HG03575 (cell line): ENCODE data around the gene CEBPZ.

Source experiments
- ATAC-seq: cut with Tn5 transposase; IDR thresholded peaks from one replicate; pipeline ENCODE4 v1.9.1; 2021; ENCODE audit not compliant: unreplicated experiment, insufficient number of reproducible peaks, low FRiP score; ENCODE audit errors: extremely low read depth

Gene CEBPZ, protein sequence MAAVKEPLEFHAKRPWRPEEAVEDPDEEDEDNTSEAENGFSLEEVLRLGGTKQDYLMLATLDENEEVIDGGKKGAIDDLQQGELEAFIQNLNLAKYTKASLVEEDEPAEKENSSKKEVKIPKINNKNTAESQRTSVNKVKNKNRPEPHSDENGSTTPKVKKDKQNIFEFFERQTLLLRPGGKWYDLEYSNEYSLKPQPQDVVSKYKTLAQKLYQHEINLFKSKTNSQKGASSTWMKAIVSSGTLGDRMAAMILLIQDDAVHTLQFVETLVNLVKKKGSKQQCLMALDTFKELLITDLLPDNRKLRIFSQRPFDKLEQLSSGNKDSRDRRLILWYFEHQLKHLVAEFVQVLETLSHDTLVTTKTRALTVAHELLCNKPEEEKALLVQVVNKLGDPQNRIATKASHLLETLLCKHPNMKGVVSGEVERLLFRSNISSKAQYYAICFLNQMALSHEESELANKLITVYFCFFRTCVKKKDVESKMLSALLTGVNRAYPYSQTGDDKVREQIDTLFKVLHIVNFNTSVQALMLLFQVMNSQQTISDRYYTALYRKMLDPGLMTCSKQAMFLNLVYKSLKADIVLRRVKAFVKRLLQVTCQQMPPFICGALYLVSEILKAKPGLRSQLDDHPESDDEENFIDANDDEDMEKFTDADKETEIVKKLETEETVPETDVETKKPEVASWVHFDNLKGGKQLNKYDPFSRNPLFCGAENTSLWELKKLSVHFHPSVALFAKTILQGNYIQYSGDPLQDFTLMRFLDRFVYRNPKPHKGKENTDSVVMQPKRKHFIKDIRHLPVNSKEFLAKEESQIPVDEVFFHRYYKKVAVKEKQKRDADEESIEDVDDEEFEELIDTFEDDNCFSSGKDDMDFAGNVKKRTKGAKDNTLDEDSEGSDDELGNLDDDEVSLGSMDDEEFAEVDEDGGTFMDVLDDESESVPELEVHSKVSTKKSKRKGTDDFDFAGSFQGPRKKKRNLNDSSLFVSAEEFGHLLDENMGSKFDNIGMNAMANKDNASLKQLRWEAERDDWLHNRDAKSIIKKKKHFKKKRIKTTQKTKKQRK

DNA sequence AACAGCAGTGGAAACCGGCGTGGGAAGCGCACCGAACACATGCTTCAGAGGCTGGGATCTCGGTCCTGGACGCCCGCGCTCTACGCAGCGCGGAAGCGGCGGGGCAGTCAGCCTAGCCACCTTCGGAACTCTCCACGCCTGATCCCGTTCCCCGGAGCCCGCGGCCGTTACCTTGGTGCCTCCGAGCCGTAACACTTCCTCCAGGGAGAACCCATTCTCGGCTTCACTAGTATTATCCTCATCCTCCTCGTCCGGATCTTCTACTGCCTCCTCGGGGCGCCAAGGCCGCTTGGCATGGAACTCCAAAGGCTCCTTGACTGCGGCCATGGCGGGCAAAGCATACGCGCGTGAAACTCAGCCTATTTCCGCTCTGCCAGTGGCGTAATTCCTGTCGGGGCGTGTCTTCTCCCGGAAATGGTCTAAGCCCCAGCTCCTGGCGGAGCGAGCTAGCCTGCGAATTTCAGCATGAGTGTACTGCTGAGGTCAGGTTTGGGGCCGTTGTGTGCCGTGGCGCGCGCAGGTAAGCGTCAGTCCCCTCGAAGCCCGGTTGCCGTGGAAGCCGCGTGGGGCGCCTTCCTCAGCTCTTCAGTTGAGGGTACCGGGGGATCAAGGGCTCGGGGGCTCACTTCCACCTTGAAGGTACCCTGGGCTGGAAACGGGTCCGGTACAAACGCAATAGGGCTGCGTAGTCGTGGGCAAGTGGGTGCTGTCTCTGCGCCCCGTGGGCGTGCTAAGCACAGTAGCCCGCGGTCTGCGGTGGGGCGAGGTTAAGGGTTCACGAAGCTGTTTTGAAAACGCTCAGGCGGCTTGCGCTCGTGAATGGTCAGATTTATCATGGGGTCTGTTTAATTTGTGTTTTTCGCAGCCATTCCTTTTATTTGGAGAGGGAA lies at the start of gene CEBPZ, which contains the start of gene NDUFAF7:
Gene CEBPZ, minus strand, starts transcription at position 356 of the 890 bp plus-strand sequence. Its CDS starts 29 bp downstream, at position 327.
Gene NDUFAF7, plus strand, starts transcription at position 418 of the 890 bp plus-strand sequence. Its CDS starts 48 bp downstream, at position 466.
- ATAC-seq: peak; percentile 62

DNA sequence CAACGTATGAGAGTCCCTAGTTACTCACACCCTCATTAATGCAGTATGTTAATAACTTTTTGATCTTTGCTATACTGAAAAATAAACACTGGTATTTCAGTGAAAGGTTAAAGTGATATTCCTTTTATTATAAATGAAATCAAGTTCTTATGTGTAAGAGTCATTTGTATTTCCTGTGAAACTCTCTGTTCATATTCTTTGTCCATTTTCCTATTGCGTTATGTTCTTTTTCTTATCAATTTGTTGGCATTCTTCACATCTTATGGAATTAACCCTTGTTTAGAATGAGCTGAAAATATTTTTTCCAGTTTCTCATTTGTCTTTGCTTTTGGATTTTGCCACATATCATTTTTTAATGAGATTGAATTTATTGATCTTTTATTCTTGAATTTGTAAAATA lies 44.9 kb upstream of the CEBPZ start:
- no peak for ATAC-seq

DNA sequence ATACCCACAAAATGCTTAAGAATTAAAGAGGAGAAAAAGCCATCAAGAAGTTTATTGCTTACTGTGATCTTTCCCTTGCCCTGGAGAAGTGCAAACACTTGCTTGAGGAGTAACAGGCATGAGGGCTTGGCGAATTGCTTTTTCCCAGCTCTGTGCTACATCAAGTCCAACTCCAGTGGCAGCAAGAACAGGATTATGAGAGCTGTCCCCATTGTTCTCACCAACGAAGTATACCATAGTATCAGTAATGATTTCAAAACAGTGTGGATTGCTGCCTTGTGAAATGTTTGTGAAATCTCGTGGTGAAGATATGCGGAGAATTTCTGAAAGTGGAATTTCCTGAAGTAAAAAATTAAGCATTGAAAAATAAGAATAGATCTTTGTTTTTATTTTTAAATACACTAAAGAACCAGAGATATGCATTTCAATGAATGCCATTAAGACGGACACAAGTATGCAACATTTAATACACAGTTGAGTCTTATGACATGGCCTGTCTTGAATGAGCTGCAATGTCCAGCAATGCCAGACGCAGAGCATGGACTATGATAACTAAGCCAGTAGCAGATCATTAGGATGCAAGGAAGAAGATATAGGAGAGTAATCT lies 43.1 kb upstream of the CEBPZ start:
- ATAC-seq: no peak

DNA sequence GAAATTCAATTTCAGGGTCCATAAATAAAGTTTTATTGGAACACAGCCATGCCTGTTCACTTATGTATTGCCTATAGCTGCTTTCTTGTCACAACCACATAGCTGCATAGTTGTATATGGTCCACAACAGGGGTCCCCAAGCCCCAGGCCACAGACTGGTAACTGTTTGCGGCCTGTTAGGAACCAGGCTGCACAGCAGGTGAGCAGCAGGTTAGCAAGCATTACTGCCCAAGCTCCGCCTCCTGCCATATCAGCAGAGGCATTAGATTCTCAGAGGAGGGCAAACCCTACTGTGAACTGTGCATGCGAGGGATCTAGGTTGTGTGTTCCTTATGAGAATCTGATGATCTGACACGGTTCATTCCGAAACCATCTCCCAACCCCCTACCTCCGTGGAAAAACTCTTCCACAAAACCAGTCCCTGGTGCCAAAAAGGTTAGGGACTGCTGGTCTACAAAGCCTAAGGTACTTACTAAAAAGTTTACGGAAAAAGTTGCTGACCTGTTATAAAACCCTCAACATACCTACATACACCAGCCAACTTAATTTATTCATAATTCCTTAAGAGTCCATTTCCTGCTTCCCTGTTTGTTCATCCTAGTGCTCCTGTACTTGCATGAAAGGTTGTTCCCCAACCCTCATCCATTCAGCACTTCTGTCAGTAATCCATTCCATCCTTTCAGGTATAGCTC lies 40.1 kb upstream of the CEBPZ start:
- no peak for ATAC-seq

DNA sequence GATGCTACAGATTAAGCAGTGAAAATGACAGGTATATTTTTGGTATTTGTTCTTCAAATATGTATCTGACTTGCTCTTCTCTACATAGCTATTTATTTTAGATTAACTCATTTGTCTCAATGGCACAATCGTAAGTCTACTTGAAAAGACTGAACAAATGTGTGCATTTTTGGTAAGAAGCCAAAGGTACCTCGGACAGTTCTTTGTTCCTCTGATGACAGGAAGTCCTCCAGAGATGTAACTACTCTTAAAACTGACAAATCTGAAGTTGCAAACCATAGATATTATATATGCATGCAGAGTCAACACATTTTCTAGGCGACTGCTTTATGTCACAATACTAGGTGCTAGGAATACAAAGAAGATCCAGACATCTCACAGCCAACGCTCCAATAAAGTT lies 36.7 kb upstream of the CEBPZ start:
- no peak for ATAC-seq

DNA sequence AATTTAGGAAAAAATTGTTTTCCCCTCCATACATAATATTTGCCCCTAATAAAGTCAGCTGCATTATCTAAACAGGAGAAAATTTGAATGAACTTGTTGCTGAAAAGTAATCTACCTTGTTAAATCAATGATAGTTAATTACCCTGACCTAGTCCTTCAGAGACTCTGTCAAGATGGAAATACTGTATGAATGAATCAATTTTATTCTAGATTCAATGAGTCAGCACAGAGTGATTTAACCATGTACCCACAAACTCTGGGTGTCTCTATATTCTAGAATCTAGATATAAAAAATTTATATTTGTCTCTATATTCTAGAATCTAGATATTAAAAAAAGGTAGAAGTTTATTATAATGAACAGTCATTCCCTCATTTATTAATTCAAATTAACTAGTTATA lies 36.3 kb upstream of the CEBPZ start:
- ATAC-seq: no peak

DNA sequence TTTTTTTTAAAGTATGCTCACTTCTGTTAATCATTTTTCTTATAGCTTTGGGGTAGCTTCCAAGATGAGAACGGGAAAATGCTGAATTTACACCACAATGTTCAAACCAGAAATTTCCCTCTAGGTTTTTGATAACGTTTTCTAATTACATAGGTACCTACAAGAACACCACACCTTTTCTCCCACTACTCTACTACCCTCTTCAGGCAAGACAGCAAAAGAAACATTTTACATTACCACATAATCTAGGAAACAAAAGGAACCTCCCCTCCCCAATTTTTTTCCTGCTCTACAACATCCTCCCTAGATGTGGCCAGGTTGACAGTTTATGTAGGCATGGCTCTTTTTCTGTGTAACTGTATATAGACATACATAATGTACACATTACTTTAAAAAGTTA lies 32.4 kb upstream of the CEBPZ start:
- ATAC-seq: no peak

DNA sequence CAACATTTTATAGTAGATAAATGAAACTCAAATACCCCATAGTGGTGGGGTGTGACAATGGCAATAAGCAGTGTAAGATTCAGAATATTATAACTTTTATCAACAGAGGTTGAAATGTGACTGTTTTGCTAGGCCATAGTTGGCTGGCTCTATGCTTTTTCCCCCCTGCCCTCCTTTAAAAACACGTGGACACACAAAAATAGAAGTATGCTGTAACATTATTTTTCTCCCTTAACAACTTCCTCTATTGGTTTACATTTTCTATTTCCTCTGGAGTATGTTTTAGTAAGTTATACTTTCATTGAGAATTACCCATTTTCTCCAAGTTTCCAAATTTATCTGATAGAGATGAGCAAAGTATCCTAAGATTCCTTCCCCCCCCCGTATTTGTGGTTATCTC lies 31.1 kb upstream of the CEBPZ start:
- no peak for ATAC-seq

DNA sequence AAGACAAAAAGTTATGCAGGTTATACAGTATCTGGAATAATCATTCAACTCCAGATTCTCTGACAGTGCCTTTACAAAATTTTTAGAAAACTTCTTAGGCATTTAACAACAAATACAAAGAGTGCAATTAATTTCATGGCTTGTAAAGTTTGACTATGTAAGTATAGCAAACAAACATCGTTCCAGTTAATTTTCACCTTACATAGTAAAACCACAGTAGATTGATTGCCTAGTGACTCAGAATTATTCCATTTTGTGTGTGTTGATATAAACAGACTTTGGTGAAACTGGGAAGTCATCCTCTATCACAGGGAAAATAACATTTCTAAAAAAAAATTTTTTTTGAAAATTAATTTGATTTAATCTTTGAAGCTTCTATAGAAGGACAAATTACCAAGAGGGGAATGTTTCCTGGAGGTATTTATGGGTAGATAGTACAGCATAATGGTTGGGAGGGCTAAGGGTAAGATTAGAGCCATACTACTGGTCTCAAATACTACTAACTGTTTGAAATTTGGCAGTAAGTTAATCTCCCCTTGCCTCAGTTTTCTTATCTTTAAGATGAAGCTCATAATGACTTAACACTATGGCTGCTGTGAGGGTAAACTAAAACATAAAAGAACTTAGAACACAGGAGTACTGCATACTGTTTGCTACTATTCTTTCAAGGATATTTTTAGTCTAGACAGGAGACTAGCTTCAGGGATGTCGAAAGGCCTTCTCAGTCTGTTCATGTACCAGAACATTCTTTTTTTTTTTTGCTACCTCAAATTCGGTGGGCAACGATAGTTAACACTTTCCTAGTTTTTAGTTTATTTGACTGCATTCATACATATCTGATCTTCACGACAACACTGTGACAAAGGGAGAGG lies 19.7 kb upstream of the CEBPZ start:
- no peak for ATAC-seq

DNA sequence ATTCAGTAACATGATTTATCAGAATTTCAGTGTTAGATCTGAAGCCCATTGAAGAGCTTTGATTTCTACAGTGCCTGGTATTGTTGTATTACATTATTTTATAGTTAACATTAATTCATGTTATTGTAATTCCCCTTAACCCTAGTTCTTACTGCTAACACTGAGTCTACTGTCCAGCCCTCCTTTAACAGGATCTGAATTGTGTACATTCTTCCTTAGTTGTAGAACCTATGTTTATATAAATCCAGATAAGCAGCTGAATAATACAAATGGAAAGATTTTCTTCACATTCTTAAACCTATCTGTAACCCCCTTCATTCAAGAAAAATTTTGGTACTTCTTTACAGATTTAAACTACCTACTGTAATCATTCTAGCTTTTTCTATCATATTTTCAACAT lies 14.8 kb upstream of the CEBPZ start:
- ATAC-seq: no peak

DNA sequence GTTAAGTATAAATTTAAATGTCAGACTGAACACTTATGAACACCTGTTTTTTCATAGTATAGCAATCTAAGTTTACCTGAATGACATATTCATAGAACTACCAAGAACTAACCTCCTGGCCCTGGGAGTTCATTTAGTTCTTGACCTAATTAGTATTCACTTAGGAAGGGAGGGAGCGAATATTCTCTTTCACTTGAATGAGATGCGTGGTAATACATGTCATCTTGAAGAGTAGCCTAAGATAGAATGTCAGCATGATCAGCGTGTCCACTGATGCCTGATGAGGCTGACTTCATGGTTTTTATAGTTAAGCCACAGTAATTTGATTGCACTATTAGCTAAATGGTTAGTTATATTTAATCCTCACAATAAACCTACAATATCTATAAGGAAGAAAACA lies 13.4 kb upstream of the CEBPZ start:
- ATAC-seq: no peak

DNA sequence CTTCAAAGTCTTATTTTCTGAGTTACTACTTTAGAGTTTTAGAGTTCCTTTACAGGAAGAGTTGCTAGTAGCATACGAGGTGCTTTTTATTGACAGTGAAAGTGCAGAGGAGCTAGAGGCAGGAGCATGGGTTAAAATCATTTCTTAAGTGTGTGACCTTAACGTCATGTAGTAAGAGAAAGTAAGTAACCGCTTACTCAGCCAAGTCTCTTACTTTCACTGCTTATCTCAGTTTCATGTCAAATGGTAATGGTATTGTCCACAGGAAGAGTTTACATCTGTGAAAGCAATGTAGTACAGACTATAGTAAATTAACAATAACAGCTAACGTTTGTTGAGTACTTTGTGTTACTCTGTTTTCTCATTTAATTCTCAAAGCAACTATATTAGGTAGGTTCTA lies 12.6 kb upstream of the CEBPZ start:
- peak; percentile 76 for ATAC-seq

DNA sequence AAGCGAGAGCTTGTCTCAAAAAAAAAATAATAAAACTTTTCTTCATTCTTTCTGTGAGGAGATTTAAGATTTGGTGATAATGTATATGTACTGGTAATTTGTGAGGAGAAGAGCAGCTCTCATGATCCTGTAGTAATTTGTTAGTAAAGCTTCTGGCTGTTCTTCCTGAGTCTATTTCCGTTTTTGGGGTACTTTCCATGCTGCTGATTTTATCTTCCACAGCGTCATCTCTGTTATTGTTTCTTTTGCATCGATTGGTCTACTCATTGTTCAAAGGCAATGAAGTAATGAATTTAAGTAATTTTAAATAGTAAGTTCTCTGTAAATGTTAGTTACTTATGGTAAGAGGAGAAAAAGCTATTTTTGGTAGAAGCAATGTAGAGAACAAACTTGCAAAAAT lies 12.0 kb upstream of the CEBPZ start:
- ATAC-seq: no peak

DNA sequence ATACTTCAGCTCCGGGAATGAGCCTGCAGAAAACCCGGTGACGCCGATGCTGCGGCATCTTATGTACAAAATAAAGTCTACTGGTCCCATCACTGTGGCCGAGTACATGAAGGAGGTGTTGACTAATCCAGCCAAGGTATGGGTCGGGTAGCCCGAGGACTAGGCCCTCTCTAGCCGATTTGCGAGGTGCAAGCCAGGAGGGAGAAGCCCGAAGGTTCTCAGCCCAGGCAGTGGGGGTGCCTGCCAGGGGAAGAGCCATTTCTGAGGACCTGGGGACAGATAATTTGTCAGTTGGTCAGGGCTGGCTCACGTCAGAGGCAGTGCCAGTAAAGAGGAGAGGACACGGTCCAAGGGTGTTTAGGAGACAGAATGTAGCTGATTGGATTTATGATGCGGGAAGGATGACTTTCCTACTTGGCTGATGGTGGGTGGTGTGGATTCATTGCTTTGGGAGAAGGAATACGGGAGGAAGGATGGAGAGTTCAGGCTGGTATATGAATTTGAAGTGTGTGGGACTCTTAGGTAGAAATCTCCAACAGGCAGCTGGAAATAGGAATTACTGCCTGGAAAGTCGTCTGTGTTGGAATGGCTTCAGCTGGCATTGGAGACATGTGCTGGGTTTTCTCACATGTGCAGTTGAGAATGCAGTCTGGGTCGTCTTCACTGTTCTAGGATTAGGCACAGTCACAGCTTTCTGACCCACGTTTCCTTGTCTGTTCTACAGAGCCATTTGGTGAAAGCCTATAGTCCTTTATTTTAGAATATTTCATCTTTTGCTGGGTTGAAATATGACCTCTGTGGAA lies 936 bp upstream of the CEBPZ start:
- ATAC-seq: no peak

DNA sequence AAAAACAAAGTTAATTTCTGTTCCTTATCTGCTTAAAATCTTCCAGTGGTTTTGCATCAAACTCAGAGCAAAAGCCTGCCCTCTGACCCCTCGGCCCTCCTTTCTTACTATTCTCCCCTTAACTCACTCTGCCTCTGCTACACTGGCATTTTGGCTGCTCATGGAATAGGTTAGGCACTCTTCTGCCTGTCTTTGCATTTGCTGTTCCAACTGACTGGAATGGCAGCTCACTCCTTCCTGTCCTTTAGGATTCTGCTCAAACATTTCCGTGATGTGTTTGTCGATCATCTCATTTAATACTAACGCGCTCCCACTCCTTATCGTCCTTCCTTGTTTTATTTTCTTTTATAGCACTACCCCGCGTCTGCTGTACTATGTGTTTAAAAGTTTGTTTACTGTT lies 815 bp downstream of the CEBPZ start:
- no peak for ATAC-seq

DNA sequence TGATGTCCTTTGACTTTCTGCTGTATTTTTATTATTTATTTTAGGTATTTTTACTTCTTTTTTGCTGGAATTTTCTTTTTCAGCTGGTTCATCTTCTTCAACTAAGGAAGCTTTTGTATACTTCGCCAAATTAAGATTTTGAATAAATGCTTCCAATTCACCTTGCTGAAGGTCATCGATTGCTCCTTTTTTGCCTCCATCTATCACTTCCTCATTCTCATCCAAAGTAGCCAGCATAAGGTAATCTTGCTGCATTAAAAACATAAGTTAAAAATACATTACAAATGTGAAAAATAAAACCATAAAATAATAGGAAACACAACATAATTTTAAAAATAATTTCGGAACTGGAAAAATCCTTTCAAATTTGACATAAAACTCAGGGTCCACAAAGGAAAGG lies 2.6 kb downstream of the CEBPZ start:
- ATAC-seq: no peak
